GM13976 (cell line): ENCODE results near the gene MORN1.

Source experiments
- DNase-seq: peaks from one replicate; pipeline ENCODE4 v3.0.0; 2012; ENCODE audit warnings: low spot score
- in situ Hi-C: fragments of 300-500 bp; cut with MboI; formaldehyde crosslinking; loops from one replicate; pipeline ENCODE4 v1.12.0; 2022; ENCODE audit warnings: low sequenced_read_pairs, mixed read lengths, inconsistent platforms; ENCODE audit not compliant: unreplicated experiment
- TF ChIP-seq, protein P1 (sequence below): IDR thresholded peaks from 2 replicates; pipeline ENCODE4 v1.5.1; 2012; ENCODE audit warnings: borderline replicate concordance, mild to moderate bottlenecking; ENCODE audit not compliant: insufficient read depth; ENCODE audit errors: extremely low read depth, missing control alignments, control extremely low read depth

MORN1 gene

DNA sequence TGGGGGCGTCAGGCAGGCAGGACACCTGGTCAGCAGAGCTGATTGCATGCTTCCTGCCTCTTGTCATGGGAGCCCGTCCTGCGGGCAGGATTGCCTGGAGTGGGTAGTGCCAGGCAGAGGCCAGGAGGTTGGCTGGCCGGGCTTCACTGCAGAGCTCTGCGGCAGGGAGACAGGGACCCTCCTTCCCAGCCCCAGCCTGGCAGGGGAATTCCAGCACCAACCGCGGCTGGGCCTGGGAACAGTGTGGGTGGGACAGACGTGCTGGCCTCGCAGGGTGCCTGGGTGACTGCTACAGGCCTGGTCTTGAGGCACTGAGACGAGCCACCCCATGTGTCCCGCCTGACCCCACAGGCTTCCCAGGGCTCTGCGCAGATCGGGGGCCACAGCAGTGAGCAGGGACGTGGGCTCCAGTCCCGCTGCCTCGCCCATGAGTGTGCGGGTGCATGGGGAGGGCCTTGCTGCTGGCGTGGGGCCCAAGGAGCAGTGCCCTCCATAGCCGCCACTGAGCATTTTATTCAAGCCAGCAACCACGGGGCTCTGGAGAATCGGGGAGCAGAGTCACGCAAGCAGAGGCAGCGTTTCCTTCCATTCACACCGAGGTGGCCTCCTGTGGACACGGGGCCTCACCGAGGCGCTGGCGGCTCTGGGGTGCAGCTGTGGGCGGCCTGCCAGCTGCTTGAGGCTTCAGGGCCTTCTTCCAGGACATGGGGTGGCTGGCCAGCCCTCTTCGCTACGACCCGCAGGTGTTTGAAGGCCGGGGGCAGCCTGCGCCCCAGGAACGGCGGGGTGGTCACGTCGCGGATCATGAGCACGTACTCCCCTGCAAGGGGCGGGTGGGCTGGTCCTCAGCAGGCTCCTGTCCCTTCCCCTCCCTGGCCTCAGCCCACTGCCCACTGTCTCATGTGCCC lies 70.3 kb downstream of the MORN1 start:
- no peak for DNase-seq
- TF ChIP-seq, protein P1, sequence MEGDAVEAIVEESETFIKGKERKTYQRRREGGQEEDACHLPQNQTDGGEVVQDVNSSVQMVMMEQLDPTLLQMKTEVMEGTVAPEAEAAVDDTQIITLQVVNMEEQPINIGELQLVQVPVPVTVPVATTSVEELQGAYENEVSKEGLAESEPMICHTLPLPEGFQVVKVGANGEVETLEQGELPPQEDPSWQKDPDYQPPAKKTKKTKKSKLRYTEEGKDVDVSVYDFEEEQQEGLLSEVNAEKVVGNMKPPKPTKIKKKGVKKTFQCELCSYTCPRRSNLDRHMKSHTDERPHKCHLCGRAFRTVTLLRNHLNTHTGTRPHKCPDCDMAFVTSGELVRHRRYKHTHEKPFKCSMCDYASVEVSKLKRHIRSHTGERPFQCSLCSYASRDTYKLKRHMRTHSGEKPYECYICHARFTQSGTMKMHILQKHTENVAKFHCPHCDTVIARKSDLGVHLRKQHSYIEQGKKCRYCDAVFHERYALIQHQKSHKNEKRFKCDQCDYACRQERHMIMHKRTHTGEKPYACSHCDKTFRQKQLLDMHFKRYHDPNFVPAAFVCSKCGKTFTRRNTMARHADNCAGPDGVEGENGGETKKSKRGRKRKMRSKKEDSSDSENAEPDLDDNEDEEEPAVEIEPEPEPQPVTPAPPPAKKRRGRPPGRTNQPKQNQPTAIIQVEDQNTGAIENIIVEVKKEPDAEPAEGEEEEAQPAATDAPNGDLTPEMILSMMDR = no peak
- in situ Hi-C loops = no loop called here

DNA sequence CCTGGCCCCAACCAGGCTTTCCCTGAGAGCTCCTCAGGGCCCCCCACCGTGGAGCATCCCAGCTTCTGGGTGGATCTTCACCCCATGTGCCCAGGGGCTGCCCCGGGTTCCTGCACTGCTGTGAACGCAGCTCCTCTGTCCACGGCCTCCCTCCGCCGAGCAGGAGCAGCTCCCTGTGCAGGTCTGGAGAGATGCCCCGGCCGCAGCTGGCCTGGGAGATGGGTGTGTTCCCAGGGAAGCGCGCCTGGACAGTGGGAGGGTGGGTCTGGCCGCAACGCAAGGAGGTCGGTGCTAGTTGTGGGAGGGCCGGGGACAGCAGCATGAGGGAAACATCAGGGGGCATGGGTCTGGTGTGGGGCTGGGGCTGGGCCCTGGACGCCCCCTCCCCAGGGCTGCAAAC lies 71.3 kb downstream of the MORN1 start:
- no peak for DNase-seq
- TF ChIP-seq, protein P1 = no peak
- in situ Hi-C loops = no loop called here

DNA sequence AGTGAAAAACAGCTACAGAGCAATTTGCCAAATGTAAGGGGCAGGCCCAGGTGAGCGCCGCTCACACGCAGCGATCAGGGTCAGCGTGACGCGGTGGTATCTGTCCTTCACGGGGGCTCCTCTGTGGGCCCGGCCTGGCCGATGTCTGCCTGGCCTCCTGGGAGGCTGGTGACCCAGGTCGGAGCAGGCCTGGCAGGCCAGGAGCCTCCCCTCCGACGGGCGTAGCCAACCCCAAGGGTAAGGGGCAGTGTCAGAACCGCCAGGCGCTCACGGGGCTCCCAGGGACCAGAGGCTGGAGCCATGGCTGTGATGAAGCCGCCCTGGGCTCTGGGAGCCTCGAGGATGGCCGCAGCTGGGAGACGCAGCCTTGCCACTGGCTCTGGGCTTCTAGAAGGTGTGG lies 72.1 kb downstream of the MORN1 start:
- in situ Hi-C loops = no loop called here
- DNase-seq = no peak
- TF ChIP-seq, protein P1 = no peak

DNA sequence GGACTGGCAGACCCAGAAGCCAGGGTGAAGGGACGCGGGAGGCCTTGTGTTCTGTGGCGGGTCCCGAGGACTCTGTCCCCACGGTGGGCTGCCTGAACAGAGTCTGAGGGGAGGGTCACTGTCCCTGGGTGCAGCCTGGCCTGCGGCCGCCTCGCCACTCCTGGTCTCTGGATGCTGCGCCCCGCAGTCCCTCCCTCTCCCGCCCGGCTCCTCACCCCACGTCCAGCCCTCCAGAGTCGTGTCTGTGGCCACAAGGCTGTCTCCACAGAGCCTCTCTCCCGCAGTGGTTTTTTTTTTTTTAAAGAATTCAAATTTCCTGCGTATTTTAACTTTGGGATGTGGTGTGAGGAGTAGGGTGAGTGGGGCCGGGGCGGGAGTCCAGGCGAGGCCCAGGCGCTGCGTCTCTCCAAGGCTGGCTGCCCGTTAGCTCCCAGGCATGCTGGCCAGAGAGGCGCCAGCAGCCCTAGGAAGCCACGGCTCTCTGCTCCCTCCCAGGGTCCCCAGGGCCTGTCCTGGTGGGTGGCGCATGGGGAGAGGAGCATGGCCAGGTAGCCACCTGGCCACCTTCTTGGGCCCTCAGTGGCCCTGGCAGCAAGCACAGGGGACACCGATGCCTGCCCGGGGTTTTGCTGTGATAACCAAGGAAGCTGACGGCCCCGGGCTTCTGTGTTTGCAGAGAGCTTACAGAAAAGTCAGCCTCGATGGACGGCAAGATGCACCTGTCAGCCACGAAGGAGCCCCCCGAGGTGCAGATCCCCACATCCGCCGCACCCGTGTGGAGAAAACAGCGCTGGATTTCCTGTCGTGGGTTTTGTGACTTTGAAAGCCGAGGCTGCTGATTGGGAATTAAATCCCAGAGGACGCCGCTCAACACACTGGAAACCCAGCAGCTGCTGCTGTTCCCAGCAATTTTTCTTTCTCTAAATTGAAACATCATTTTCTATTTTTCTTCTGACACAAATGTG lies 72.8 kb downstream of the MORN1 start:
- TF ChIP-seq, protein P1 = no peak
- DNase-seq = no peak
- in situ Hi-C loops = no loop called here

DNA sequence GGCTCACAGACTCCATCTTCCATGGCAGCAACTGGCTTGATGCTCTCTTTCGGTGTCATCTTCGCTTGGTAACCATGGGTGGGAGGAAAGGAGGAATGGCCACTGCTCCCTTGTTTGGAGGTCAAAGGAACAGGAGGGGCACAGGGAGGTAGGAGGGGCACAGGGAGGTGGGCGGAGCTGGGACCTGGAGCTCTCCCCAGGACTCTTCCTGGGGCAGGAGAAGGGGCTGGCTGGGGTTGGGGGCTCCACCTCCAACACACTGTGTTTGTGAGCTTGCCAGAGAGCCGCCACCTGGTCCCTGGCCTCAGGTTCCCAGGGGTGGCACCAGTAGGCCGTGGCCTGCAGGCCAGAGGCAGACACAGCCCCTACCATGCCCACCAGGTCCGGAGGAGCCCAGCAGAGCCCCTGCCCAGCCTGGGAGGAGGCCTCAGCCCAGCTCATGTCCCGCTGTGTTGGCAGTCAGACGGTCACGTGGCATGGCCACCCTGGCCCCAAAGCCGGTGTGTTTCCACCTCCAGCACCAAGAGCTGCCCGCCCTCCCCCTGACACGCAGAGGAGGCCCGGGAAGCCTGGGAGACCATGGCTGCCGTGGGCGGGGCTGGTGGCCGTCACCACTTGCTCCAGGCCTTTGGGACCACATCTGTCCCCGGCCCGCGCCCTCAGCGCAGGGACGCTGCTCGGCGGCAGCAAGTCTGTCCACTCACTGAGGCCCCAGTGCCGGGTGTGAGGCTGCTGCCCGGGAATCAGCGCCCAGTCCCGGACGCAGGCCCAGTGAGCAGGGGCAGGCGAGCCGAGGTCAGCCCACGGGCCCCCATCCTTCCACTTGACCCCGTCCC lies 73.9 kb downstream of the MORN1 start:
- TF ChIP-seq, protein P1 = no peak
- in situ Hi-C loops = no loop called here
- no peak for DNase-seq
